Effector memory CD4-positive, alpha-beta T cell (primary cell): ENCODE data around the gene DTWD2.
"Not testable (repeated sequence)": the region's sequence is repeated elsewhere in the genome, so short reads cannot be mapped to it uniquely, and the experiment has no call there.

Experiments
- DNase-seq, 3 donors: peaks; one replicate each; pipeline ENCODE4 v3.0.0-alpha.2; 2020
- H3K27ac ChIP-seq: 2 replicates; pipeline ENCODE4 v1.7.0; 2013; ENCODE audit warnings: mild to moderate bottlenecking, low read length, moderate library complexity; ENCODE audit not compliant: insufficient read depth, poor library complexity, severe bottlenecking
- H3K27me3 ChIP-seq: replicated peaks from 2 replicates; pipeline ENCODE4 v1.7.0; 2013; ENCODE audit warnings: mild to moderate bottlenecking, low read length; ENCODE audit not compliant: insufficient read depth, control insufficient read depth, poor library complexity, severe bottlenecking
- H3K36me3 ChIP-seq: 2 replicates; pipeline ENCODE4 v1.7.0; 2013; ENCODE audit warnings: mild to moderate bottlenecking, low read length, moderate library complexity; ENCODE audit not compliant: control insufficient read depth, insufficient read depth
- H3K4me1 ChIP-seq: 2 replicates; pipeline ENCODE4 v1.7.0; 2013; ENCODE audit warnings: low read length, mild to moderate bottlenecking; ENCODE audit not compliant: control insufficient read depth, insufficient read depth, poor library complexity, severe bottlenecking
- H3K4me3 ChIP-seq: 2 replicates; pipeline ENCODE4 v1.7.0; 2013; ENCODE audit warnings: low read length, low read depth, mild to moderate bottlenecking; ENCODE audit not compliant: insufficient read depth, poor library complexity, severe bottlenecking
- H3K9me3 ChIP-seq: 2 replicates; pipeline ENCODE4 v1.7.0; 2013; ENCODE audit warnings: mild to moderate bottlenecking, low read length, moderate library complexity; ENCODE audit not compliant: control insufficient read depth

DTWD2 gene

GRCh38 chr5:118923295-118924005, 64.9 kb downstream of the DTWD2 start:
- H3K4me3 ChIP-seq = no peak overlapping the region
- DNase-seq = no peak
- H3K27me3 ChIP-seq = no peaks in the 10 kb centered on the region
- H3K9me3 ChIP-seq = no peaks in the 10 kb centered on the region
- no peaks in the 10 kb centered on the region for H3K4me1 ChIP-seq
- no peaks in the 10 kb centered on the region for H3K36me3 ChIP-seq
- no peak overlapping the region for H3K27ac ChIP-seq

- H3K4me1 ChIP-seq = no peaks in the 10 kb centered on the region
- H3K27ac ChIP-seq = no peak overlapping the region
- H3K9me3 ChIP-seq = no peaks in the 10 kb centered on the region
- no peak overlapping the region for H3K4me3 ChIP-seq
- DNase-seq = no peak
- no peaks in the 10 kb centered on the region for H3K36me3 ChIP-seq
- H3K27me3 ChIP-seq = no peaks in the 10 kb centered on the region
Observed at GRCh38 chr5:118921866-118922265, 66.5 kb downstream of the DTWD2 start.

GRCh38 chr5:118919016-118919415, 69.3 kb downstream of the DTWD2 start:
- no peak overlapping the region for H3K4me3 ChIP-seq
- H3K36me3 ChIP-seq = no peaks in the 10 kb centered on the region
- H3K27me3 ChIP-seq = no peaks in the 10 kb centered on the region
- no peaks in the 10 kb centered on the region for H3K4me1 ChIP-seq
- H3K27ac ChIP-seq = no peak overlapping the region
- DNase-seq = no peak
- no peaks in the 10 kb centered on the region for H3K9me3 ChIP-seq

GRCh38 chr5:118918232-118918631, 70.1 kb downstream of the DTWD2 start:
- Histone ChIP-seq H3K4me1 (no peaks in the 10 kb centered on the region), H3K27ac (no peak overlapping the region), H3K36me3 (no peaks in the 10 kb centered on the region), H3K4me3 (no peak overlapping the region), H3K27me3 (no peaks in the 10 kb centered on the region), H3K9me3 (no peaks in the 10 kb centered on the region)
- no peak for DNase-seq

- H3K27ac ChIP-seq, H3K9me3 ChIP-seq, H3K27me3 ChIP-seq, H3K36me3 ChIP-seq, H3K4me1 ChIP-seq, H3K4me3 ChIP-seq, DNase-seq: not testable (repeated sequence)
Observed at GRCh38 chr5:118907536-118907935, 80.8 kb downstream of the DTWD2 start.

- Histone ChIP-seq H3K27ac (no peak overlapping the region), H3K27me3 (no peaks in the 10 kb centered on the region), H3K9me3 (no peaks in the 10 kb centered on the region), H3K4me1 (no peaks in the 10 kb centered on the region), H3K4me3 (no peak overlapping the region), H3K36me3 (no peaks in the 10 kb centered on the region)
- DNase-seq = no peak
Observed at GRCh38 chr5:118906947-118907346, 81.4 kb downstream of the DTWD2 start.

GRCh38 chr5:118905196-118905595, 83.2 kb downstream of the DTWD2 start:
- H3K9me3 ChIP-seq = no peaks in the 10 kb centered on the region
- H3K27me3 ChIP-seq = no peaks in the 10 kb centered on the region
- no peak overlapping the region for H3K27ac ChIP-seq
- H3K36me3 ChIP-seq = no peaks in the 10 kb centered on the region
- no peaks in the 10 kb centered on the region for H3K4me1 ChIP-seq
- no peak overlapping the region for H3K4me3 ChIP-seq
- DNase-seq = no peak

- H3K27me3 ChIP-seq = no peaks in the 10 kb centered on the region
- no peak overlapping the region for H3K4me3 ChIP-seq
- H3K36me3 ChIP-seq = no peaks in the 10 kb centered on the region
- H3K27ac ChIP-seq = no peak overlapping the region
- no peak for DNase-seq
- H3K9me3 ChIP-seq = no peaks in the 10 kb centered on the region
- no peaks in the 10 kb centered on the region for H3K4me1 ChIP-seq
Observed at GRCh38 chr5:118902656-118903438, 85.5 kb downstream of the DTWD2 start.

GRCh38 chr5:118894709-118895108, 93.6 kb downstream of the DTWD2 start:
- Histone ChIP-seq H3K27ac (no peak overlapping the region), H3K27me3 (no peaks in the 10 kb centered on the region), H3K4me1 (no peaks in the 10 kb centered on the region), H3K4me3 (no peak overlapping the region), H3K36me3 (no peaks in the 10 kb centered on the region), H3K9me3 (no peaks in the 10 kb centered on the region)
- DNase-seq = no peak

- H3K4me3 ChIP-seq = no peak overlapping the region
- no peak overlapping the region for H3K27ac ChIP-seq
- no peaks in the 10 kb centered on the region for H3K4me1 ChIP-seq
- no peaks in the 10 kb centered on the region for H3K9me3 ChIP-seq
- no peaks in the 10 kb centered on the region for H3K27me3 ChIP-seq
- no peak for DNase-seq
- H3K36me3 ChIP-seq = no peaks in the 10 kb centered on the region
Observed at GRCh38 chr5:118891252-118891651, 97.1 kb downstream of the DTWD2 start.
